ENCODE results near the gene ZNF536.
"Not testable (repeated sequence)": the region's sequence is repeated elsewhere in the genome, so short reads cannot be mapped to it uniquely, and the experiment has no call there.

ZNF536 gene

GRCh38 chr19:30342901-30343300, 29.3 kb upstream of the ZNF536 start:
- no peak for DNase-seq

DNA sequence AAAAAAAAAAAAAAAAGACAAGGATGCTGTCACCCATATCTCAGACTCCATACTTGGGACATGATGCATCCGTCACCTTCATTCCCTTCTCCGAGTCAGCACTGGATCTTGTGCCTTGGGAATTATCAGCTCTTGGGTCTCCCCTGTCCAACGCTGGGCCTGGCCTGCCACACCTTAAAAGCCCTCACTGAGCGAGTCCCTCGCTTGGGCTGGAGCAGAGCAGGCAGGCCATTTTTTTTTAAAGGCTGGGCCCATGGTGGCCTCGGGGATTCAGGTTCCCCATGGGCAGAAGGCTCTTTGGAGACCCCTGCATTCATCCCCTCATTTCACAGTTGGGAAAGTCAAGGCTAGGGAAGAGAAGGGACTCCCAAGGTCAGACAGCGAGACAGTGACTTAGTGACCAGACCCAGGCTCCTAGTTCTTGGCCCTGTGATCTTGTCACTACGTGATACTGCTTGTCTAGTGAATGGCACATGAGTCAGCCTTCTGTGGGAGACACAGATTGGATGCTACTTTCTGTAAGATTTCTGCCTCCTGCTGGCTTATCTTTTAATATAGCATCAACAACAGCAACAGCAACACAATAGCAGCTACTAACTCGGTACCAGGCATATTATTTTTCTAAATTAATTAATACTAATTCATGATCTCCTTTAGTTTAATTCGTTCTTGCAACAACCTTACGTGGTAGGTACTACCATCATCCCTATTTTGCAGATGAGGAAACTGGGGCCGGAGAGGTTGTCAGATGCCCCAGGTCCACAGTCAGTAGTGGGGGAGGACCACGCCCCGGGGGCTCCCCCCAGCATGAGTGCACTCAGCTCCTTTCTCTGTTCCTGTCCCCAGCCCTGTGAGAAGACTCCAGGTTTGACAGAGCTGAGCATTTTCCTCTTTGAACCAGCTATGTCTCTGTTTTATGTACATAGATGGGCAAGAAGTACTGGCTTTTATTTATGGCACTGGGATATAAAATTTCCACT, 27.4 kb upstream of the ZNF536 start:
- DNase-seq, result no peak

- DNase-seq, result no peak
Measured at GRCh38 chr19:30345686-30346085, 26.5 kb upstream of the ZNF536 start.

- DNase-seq, result not testable (repeated sequence)
Measured at GRCh38 chr19:30346468-30346867, 25.7 kb upstream of the ZNF536 start.

DNA sequence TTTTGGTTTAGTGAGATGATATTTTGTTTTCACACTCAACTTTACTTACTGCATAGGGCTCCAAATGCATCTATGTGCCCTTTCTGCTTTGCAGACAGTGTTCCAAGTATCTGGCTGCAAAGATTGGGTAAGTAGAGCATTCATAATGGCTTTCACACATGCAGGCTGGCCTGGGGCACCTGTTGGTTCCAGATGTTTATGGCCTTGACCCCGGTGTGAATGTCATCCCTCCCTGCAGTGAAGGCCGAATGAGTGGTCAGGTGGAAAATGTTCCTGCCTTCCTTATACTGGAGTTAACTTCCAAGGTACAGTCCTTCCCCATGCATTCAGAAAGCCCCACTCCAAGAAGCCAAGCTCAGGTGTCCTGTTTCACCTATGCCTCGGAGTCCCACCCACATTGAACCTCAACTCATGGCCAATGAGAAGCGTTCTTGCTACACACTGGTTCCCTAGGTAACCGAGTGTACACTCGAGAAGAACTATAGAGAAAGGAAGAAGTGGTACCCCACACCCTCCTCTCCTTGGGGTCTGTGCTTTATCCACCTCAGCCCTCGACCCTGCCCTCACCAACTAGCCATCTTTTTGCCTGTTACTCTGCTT, 23.0 kb upstream of the ZNF536 start:
- no peak for DNase-seq

GRCh38 chr19:30350692-30351663, 21.2 kb upstream of the ZNF536 start:
- DNase-seq, result peak; percentile 71

GRCh38 chr19:30351774-30352173, 20.4 kb upstream of the ZNF536 start:
- peak; percentile 81 for DNase-seq

GRCh38 chr19:30353394-30353945, 18.7 kb upstream of the ZNF536 start:
- no peak for DNase-seq

- DNase-seq, result no peak
Measured at GRCh38 chr19:30355586-30355985, 16.6 kb upstream of the ZNF536 start.

- no peak for DNase-seq
Measured at GRCh38 chr19:30356951-30357579, 15.1 kb upstream of the ZNF536 start.

GRCh38 chr19:30357580-30357954, 14.6 kb upstream of the ZNF536 start:
- no peak for DNase-seq

GRCh38 chr19:30358319-30358718, 13.9 kb upstream of the ZNF536 start:
- no peak for DNase-seq

DNA sequence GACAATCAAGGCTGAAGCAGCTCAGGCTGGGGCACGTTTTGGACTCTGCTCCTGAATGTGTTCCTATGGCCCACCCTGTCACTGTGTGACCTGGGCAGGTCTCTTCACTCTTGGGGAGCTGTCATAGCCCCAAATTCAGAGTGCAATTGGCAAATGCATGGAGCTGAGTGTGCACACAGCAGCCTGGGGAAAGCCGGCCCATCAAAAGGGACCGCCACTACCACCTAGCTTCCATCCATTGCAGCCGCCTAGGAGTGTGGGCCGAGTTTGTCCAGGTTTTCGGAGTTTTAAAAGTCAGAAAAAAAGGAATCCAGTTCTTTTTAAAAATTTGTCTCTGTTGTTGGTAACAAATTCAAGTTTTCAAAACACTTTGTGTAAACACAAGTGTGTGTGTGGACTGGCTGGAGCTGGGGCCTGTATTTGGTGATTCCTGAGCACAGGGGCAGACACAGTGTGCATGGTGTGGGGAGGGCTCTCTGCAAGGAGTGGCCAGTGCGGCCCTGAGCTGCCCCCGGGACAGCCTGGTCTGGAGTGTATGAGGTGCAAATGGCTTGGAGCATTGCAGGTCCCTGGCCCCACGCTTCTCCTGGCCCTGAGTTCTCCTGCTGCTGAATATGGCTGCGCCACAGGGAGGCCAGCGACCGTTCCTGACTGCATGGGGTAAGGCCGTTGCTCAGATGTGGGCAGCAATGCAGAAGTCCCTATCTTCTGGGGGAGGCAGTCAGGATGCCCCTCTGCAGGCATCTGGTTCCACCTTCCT, 13.2 kb upstream of the ZNF536 start:
- DNase-seq, result no peak

DNA sequence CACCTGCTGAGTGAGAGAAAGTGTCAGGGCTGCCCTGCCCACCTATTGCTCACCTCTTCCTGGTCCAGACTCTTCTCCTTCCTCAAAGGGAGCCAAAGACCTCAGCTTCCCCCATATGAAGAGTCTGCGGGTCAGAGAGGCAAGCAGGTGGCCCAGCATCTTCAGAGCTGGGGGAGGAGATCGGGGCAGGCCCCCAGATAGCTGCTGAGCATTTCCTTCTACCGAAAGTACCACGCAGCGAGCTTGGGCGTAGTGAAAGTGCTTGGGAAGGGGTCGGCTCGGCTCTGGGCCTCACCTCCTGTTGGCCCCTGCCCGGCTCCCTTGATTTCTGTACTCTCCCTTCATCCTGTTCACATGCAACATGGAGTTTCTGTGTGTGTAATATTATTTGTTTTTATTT, 12.2 kb upstream of the ZNF536 start:
- no peak for DNase-seq

DNA sequence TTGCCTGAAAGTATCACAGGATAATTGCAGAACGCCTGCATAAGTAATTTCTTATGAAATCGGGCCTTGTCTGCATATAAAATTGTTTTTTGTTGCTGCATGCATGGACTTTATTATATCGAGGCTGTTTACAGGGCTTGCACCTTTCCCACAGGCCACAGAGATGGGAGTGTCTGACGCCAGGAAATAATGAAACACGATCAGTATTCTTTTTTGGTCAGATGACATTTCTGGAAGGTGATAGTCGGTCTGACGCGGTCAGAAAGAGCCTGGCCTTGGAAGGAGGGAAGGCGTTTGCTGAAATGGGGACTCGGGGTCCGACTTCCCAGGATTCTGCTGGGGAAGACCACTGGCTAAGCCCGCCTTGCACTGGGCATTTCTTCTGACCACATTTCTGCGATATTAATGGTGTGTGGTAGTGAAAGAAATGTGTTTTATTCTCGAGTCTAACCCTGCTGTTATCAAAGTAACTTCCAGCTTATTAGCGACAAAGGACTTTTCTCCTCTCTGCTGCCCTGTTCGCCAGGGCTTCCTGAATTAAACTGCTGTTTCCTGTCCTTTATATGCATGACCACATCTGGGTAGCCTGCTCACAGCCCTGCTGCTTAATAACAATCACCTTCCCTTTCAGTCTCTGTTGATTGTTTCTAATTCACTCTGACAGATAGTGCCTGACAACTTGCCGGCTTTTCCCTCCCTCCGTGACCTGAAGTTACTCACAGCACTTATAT, 11.6 kb upstream of the ZNF536 start:
- peak; percentile 90 for DNase-seq

DNA sequence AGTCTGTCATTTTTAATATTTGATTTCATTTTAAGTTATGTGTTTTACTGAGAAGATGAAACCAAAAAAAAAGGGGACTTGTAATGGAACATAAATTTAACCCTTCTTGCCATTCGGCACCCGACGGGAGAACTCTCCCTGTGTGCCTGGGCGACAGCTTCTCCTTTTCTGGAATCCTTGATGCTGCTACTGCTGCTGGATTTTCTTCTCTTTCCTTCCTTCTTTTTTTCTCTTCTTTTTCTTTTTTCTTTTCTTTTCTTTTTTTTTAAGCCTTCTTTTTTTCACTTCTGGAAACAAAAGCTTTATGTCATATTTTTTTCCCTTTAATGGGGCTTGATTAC, 11.1 kb upstream of the ZNF536 start:
- no peak for DNase-seq

DNA sequence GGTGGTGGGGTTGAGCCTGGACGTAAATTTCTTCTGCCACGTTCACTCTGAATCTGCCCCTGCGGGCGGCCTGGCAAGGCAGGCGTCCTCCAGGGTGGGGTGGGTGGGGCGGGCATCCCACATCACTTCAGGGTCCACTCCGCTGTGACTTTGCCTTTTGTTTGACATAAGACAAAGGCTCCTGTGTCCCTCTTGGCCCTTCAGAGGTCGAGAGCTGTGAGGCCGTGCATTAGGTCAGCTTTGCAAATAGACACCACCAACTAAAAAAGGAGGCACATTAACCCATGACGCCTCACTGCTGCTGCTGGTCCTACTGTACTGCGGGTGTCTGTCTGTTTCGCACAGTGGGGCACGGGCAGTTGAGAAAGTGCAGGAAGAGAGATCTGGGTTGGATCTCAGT, 10.5 kb upstream of the ZNF536 start:
- DNase-seq, result no peak

DNA sequence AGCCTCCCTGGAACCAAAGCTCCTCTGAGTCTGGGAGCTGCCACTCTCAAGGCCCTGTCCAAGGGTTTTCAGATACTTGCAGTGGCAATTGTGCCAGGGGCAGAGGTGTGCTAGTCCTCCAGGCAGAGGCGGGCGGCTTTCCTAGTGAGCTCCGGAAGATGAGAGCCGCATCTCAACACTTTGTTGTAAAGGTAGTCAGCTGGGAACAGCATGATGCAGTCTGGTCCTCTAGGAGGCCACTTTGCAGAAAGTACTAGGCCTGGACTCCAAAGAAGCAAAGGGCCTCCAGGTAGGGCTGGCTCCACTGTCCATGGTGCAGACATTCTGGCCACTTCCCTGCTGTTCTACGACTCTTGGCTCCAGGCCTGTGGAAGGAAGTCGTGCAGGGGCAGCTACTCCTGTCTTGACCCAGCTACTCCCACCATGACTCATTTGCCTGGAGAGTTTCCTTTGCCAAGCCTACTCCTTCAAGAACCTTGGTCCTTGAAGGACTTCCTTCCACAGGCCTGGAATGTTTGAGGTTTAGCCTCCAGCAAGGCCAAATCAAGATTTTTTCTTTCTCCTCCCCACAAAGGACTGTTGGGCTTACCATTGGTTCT, 9.9 kb upstream of the ZNF536 start:
- no peak for DNase-seq

DNA sequence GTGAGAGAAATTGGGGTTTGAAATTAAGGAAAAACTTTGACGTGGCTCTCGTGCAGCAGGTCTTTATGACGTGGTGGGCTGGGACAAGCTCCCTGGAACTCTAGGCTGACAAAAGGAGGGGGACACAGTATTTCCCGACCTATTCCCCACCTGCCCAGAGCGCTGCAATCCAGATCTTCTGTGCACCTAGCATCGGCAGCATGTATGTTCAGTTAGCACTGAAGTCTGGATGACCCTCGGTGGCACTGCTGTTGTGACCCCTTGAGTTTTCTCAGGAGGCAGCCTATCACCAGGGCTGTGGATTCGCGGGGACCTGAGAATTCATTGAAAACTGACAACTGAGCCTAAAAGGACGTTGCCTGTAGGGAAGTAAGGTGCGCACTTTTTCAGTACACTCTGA, 9.1 kb upstream of the ZNF536 start:
- DNase-seq, result no peak

Measured in eye (tissue), 1 donor.